Fibroblast of pulmonary artery (primary cell): ENCODE data around the gene KRTAP9-2.
"Not testable (repeated sequence)": the region's sequence is repeated elsewhere in the genome, so short reads cannot be mapped to it uniquely, and the experiment has no call there.

Experiments
- DNase-seq: peaks from one replicate; pipeline ENCODE4 v3.0.0-alpha.2; 2010; ENCODE audit warnings: low read depth
- H3K4me3 ChIP-seq: replicated peaks from 2 replicates; pipeline ENCODE4 v1.5.1; 2011; ENCODE audit warnings: low read depth, mild to moderate bottlenecking, control low read depth, low read length, moderate library complexity
- CTCF ChIP-seq: IDR thresholded peaks from 2 replicates; pipeline ENCODE4 v1.5.1; 2011; ENCODE audit warnings: mild to moderate bottlenecking, control low read depth, low read length, inconsistent platforms; ENCODE audit errors: missing control alignments

KRTAP9-2 gene

DNA sequence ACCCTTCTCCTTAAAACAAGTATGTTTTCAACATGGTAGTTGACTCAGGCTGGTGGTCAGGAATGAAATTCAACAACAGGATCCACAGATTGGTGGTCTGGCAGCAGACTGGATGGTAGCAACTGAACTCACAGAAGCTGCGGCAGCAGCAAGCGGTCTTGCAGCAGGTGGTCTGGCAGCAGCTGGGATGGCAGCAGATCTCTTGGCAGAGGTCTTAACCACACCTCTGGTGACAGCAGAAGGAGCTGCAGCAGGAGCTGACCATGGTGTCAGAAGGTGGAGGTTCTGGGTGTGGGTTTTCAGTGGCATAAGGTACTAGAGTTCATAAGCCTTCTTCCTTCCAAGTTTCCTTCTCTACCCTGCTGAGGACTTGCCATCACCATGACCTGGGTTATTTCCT is 39.6 kb upstream of the KRTAP9-2 start:
- H3K4me3 ChIP-seq: no peak overlapping the region
- TF ChIP-seq CTCF: no peak
- no peak for DNase-seq

DNA sequence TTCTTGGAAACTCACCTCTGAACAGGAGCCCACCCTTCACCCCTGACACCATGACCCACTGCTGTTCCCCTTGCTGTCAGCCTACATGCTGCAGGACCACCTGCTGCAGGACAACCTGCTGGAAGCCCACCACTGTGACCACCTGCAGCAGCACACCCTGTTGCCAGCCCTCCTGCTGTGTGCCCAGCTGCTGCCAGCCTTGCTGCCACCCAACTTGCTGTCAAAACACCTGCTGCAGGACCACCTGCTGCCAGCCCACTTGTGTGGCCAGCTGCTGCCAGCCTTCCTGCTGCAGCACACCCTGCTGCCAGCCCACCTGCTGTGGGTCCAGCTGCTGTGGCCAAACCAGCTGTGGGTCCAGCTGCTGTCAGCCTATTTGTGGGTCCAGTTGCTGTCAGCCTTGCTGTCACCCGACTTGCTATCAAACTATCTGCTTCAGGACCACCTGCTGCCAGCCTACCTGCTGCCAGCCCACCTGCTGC is 36.6 kb upstream of the KRTAP9-2 start, which contains the start of gene KRTAP9-1:
TSS of gene KRTAP9-1 (plus strand) at position 51 of the 482 bp plus-strand sequence. CDS start at position 51, 0 bp downstream.
- H3K4me3 ChIP-seq, DNase-seq: not testable (repeated sequence)

GRCh38 chr17:41190328-41190727 is 36.1 kb upstream of the KRTAP9-2 start:
- DNase-seq: no peak
- TF ChIP-seq CTCF: no peak
- H3K4me3 ChIP-seq: no peak overlapping the region

DNA sequence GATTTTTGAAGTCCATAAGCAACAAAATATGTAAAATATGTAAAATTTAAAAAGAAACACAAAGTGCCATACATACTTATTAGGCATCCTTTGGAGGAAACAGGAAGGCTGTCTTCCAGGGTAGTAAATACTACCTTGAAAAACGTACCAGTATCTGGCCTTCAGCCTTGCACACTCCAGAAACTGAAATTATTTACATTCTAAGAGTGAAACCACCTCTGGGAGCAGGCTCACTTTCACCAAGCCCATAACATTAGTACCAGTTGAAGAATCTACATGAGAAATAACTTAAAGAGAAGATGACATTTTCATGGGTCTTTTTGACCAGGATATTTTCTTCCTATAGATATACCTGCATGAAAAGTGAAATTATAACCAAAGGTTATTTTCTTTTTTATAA is 30.4 kb upstream of the KRTAP9-2 start:
- H3K4me3 ChIP-seq: no peak overlapping the region
- no peak for TF ChIP-seq CTCF
- no peak for DNase-seq

DNA sequence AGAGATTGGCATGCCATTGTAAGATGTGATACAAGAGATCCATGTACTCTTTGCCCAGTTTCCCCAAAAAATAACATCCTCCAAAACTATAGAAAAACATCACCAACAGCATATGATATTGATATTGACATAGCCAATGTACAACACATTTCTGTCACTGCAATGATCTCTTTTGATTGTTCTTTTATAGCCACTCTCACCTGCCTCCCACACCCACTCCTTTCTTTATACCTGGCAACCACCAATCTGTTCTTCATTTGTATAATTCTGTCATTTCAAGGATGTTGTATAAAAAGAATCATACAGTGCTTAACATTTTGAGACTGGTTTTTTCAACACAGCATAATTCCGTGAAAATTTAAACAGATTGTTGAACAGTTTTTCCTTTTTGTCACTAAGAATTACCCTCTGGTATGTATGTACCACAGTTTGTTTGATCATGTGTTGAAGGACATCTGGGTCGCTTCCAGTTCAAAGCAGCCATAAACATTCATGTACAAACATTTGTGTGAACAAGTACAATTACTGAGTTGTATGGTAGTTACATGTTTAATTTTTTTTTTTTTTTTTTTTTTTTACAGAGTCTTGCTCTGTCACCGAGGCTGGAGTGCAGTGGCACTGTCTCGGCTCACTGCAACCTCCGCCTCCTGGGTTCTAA is 26.9 kb upstream of the KRTAP9-2 start:
- no peak overlapping the region for H3K4me3 ChIP-seq
- TF ChIP-seq CTCF: no peak
- DNase-seq: no peak

- no peak overlapping the region for H3K4me3 ChIP-seq
- TF ChIP-seq CTCF: no peak
- no peak for DNase-seq
Observed at GRCh38 chr17:41211845-41212466, 14.5 kb upstream of the KRTAP9-2 start.

- DNase-seq: no peak
- H3K4me3 ChIP-seq: no peak overlapping the region
- no peak for TF ChIP-seq CTCF
Observed at GRCh38 chr17:41212524-41213169, 13.8 kb upstream of the KRTAP9-2 start.
